GM12878 (cell line): Measurements from ENCODE around the gene DIP2C. TPM values are rescaled to one million over a fixed set of nuclear protein-coding genes. Genes with fewer than 3 reads are reported as not detected.

Source experiments
- ATAC-seq: fragments of 200-7000 bp; cut with Tn5 transposase; 3 replicates; pipeline ENCODE4 v1.9.1; 2020; ENCODE audit warnings: mild to moderate bottlenecking, moderate library complexity
- BruUV-seq: library from RNA; stranded (reverse); fragments of 400-500 nt; replicated peaks from 2 replicates; lab custom pipeline; 2021; lab: Mats Ljungman, UMichigan
- CTCF ChIA-PET: fragments of 300-600 bp; sonication (Branson Sonifier 250); formaldehyde crosslinking; extraction: SDS; loops from one replicate; lab custom pipeline; 2021; ENCODE audit warnings: inconsistent platforms; lab: Yijun Ruan, JAX
- POLR2A ChIA-PET: fragments of 350-600 bp; formaldehyde crosslinking; extraction: SDS; loops from one replicate; lab custom pipeline; 2021; ENCODE audit warnings: inconsistent platforms; lab: Charles Lee
- RAD21 ChIA-PET: fragments of 300-600 bp; sonication (Branson Sonifier 250); formaldehyde crosslinking; loops from one replicate; lab custom pipeline; 2023; ENCODE audit warnings: antibody characterized with exemption; ENCODE audit not compliant: unreplicated experiment; lab: Charles Lee
- SMC1A ChIA-PET: fragments of 300-600 bp; sonication (Branson Sonifier 250); formaldehyde crosslinking; loops from one replicate; lab custom pipeline; 2023; ENCODE audit not compliant: unreplicated experiment, uncharacterized antibody; lab: Charles Lee
- DNase-seq: peaks from one replicate; pipeline ENCODE4 v3.0.0-alpha.2; 2011; ENCODE audit warnings: low read depth, low spot score
- FAIRE-seq: peaks from 3 replicates; lab custom pipeline; 2011; peaks lifted over from hg19 to GRCh38; lab: Jason Lieb, UNC
- H2AFZ ChIP-seq: 2 replicates; pipeline ENCODE4 v1.6.0; 2011; ENCODE audit warnings: low read depth, low read length, control low read depth; ENCODE audit not compliant: control insufficient read depth
- H3K27ac ChIP-seq: 2 replicates; pipeline ENCODE4 v1.5.1; 2011; ENCODE audit warnings: control low read depth; ENCODE audit not compliant: control insufficient read depth, insufficient read depth
- H3K27me3 ChIP-seq, 2 experiments: replicated peaks in 1 of 2; 2 replicates each; pipeline versions ENCODE4 v1.6.0 to v1.6.1; 2011; ENCODE audit warnings: low read length in 1 of 2; ENCODE audit not compliant: control insufficient read depth in 2 of 2, insufficient read depth in 2 of 2
- H3K36me3 ChIP-seq, 2 experiments: 2 replicates each; pipeline ENCODE4 v1.5.1; 2011; ENCODE audit warnings: low read length in 1 of 2; ENCODE audit not compliant: control insufficient read depth in 2 of 2, insufficient read depth in 2 of 2
- H3K4me1 ChIP-seq: 2 replicates; pipeline ENCODE4 v1.6.1; 2011; ENCODE audit warnings: mild to moderate bottlenecking, low read length, moderate library complexity, mixed read lengths; ENCODE audit not compliant: control insufficient read depth, insufficient read depth
- H3K4me2 ChIP-seq: 2 replicates; pipeline ENCODE4 v1.6.0; 2011; ENCODE audit warnings: control low read depth; ENCODE audit not compliant: control insufficient read depth, insufficient read depth
- H3K4me3 ChIP-seq: fragments of 200-600 bp; sonication (generic); 2 replicates; pipeline ENCODE4 v1.5.1; 2016
- H3K79me2 ChIP-seq: 2 replicates; pipeline ENCODE4 v1.6.0; 2011; ENCODE audit warnings: low read length; ENCODE audit not compliant: control insufficient read depth, insufficient read depth
- H3K9ac ChIP-seq: 2 replicates; pipeline ENCODE4 v1.8.0; 2011; ENCODE audit warnings: low read length, control low read depth, mixed read lengths; ENCODE audit not compliant: control insufficient read depth, insufficient read depth
- H3K9me3 ChIP-seq: replicated peaks from 3 replicates; pipeline ENCODE4 v1.5.1; 2011; ENCODE audit warnings: mild to moderate bottlenecking, low read length; ENCODE audit not compliant: control insufficient read depth, insufficient read depth
- H4K20me1 ChIP-seq: 2 replicates; pipeline ENCODE4 v1.6.0; 2011; ENCODE audit not compliant: control insufficient read depth, insufficient read depth
- NKRF ChIP-seq: fragments of 450-650 bp; conservative IDR thresholded peaks from 2 replicates; pipeline ENCODE4 v1.6.1; 2017; ENCODE audit warnings: mild to moderate bottlenecking, moderate library complexity
- NR2F1 ChIP-seq: fragments of 450-650 bp; conservative IDR thresholded peaks from 2 replicates; pipeline ENCODE4 v1.6.1; 2017; ENCODE audit warnings: mild to moderate bottlenecking
- WRNIP1 ChIP-seq: IDR thresholded peaks from 2 replicates; pipeline ENCODE4 v1.6.1; 2011; ENCODE audit warnings: low read depth, low read length, improper control_type of control experiment, borderline replicate concordance
- ZBTB4 ChIP-seq: fragments of 450-650 bp; formaldehyde crosslinking; IDR thresholded peaks from 2 replicates; pipeline ENCODE4 v1.4.0; 2022; ENCODE audit warnings: mild to moderate bottlenecking, moderate library complexity
- ZZZ3 ChIP-seq: IDR thresholded peaks from 2 replicates; pipeline ENCODE4 v1.6.1; 2011; ENCODE audit warnings: low read depth; ENCODE audit not compliant: control insufficient read depth, insufficient read length
- WGBS: methylation state at CpG from one replicate; pipeline ENCODE4 v1.1.6; 2016; ENCODE audit warnings: low lambda C conversion rate; ENCODE audit not compliant: insufficient replicate concordance, insufficient coverage; ENCODE audit errors: missing lambda C conversion rate; 5-methylcytosine and 5-hydroxymethylcytosine counted together
- in situ Hi-C: fragments of 300-500 bp; cut with MboI; formaldehyde crosslinking; loops from 9 replicates; pipeline ENCODE4 v1.14.3; 2018; ENCODE audit warnings: mixed read lengths
- intact Hi-C: fragments of 100-400 bp; cut with micrococcal nuclease; formaldehyde crosslinking; loops from one replicate; pipeline ENCODE4 v1.14.2; 2022; ENCODE audit not compliant: unreplicated experiment
- polyA plus RNA-seq, 11 experiments: library from polyadenylated mRNA; depleted of rRNA in 4 of 11; unstranded in 6 of 11; stranded (reverse) in 5 of 11; fragments of >200 nt; fragmentation: Nextera tagmentation in 4 of 11; fragmentation: Illumina TruSeq in 1 of 11; extraction: Ambion mirVana in 4 of 11; extraction: Trizol in 1 of 11; gene quantifications; 1 replicate in 1 of 11; 2 replicates in 10 of 11; pipeline versions ENCODE4 v1.2.1 to v1.2.3, GENCODE V29; 2011 to 2016; ENCODE audit warnings: inconsistent platforms in 2 of 11, missing spikeins in 2 of 11, low read depth in 1 of 11
- total RNA-seq, 4 experiments: library from RNA; depleted of rRNA in 3 of 4; stranded (reverse); fragments of >200 nt in 3 of 4; fragmentation: Illumina TruSeq in 1 of 4; extraction: Trizol in 1 of 4; gene quantifications; 2 replicates each; pipeline versions ENCODE4 v1.2.1 to v1.2.3, GENCODE V29; 2013 to 2021

DIP2C gene
- total and polyA plus RNA-seq, 10 of the 15 experiments (the other 5 are each of a cell fraction or from before 2014, with no cell fraction given), result 0.01 to 0.10 (median 0.06) TPM

GRCh38 chr10:388661-389045, 300.8 kb downstream of the DIP2C start:
- RAD21 ChIA-PET, result no interaction called here
- in situ Hi-C loops, result no loop called here
- Histone ChIP-seq H3K4me1 (no peaks in the 10 kb centered on the region), H2AFZ (no peak overlapping the region), H3K4me2 (no peak overlapping the region), H3K9ac (no peak overlapping the region), H4K20me1 (no peaks in the 10 kb centered on the region), H3K27me3 (no peaks in the 10 kb centered on the region), H3K9me3 (no peaks in the 10 kb centered on the region), H3K4me3 (no peak overlapping the region), H3K79me2 (no peaks in the 10 kb centered on the region), H3K36me3 (no peaks in the 10 kb centered on the region), H3K27ac (no peak overlapping the region)
- CTCF ChIA-PET, result interaction anchor here (1.2 kb wide), 1 partner anchor 10 kb away, joined by 3 read pairs; no protein-coding TSS in a partner anchor
- intact Hi-C loops, result no loop called here
- DNase-seq (no peak), ATAC-seq (no peak), FAIRE-seq (no peak)
- no TSS peak for BruUV-seq
- SMC1A ChIA-PET, result no interaction called here
- 26% methylated on average over 12 of the region's 13 CpGs for WGBS
- no peak for TF ChIP-seq ZZZ3
- TF ChIP-seq NR2F1, result no peak
- TF ChIP-seq NKRF, result no peak
- TF ChIP-seq ZBTB4 (CRISPR knock-in tag), result no peak
- no peak for TF ChIP-seq WRNIP1
- POLR2A ChIA-PET, result no interaction called here
